GM19452 (cell line): ENCODE measurements around the gene SCO1.

ENCODE experiments used
- ATAC-seq: cut with Tn5 transposase; IDR thresholded peaks from one replicate; pipeline ENCODE4 v1.9.1; 2021; ENCODE audit not compliant: unreplicated experiment

Gene SCO1

GRCh38 chr17:10657148-10657547 is 40.2 kb downstream of the SCO1 start, which contains the start of gene MYH3:
TSS of gene MYH3 (minus strand) at chr17:10657309. CDS start at chr17:10655064, 2,245 bp downstream.
- no peak for ATAC-seq

- ATAC-seq, result no peak
These were observed 43.3 kb downstream of the SCO1 start for GRCh38 chr17:10653987-10654386.

GRCh38 chr17:10652984-10653659 is 44.2 kb downstream of the SCO1 start:
- no peak for ATAC-seq

- no peak for ATAC-seq
These were observed 45.4 kb downstream of the SCO1 start for GRCh38 chr17:10651927-10652326.

- no peak for ATAC-seq
These were observed 47.7 kb downstream of the SCO1 start for GRCh38 chr17:10649602-10650001.

- ATAC-seq, result no peak
These were observed 48.4 kb downstream of the SCO1 start for GRCh38 chr17:10648956-10649355.

- no peak for ATAC-seq
These were observed 49.0 kb downstream of the SCO1 start for GRCh38 chr17:10648381-10648780.

- no peak for ATAC-seq
These were observed 50.8 kb downstream of the SCO1 start for GRCh38 chr17:10646392-10646990.

DNA sequence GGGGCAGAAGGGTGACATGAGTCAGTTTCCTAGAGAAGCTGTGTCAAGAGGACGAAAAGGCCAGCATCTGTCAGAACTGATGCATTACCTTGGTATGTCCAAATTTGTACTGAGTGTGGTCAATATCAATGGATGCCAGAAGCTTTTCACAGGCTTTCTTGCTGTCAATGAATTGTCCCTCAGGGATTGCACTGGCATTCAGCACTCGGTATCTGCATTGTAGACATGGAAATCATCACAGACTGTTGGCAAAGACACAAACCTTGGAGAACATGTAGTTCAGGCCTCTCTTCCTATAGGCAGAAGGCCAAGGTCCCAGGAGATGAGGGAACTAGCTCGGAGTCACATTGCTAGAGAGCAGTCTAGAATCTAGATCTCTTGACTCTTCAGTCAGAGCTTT is 56.9 kb downstream of the SCO1 start:
- no peak for ATAC-seq

DNA sequence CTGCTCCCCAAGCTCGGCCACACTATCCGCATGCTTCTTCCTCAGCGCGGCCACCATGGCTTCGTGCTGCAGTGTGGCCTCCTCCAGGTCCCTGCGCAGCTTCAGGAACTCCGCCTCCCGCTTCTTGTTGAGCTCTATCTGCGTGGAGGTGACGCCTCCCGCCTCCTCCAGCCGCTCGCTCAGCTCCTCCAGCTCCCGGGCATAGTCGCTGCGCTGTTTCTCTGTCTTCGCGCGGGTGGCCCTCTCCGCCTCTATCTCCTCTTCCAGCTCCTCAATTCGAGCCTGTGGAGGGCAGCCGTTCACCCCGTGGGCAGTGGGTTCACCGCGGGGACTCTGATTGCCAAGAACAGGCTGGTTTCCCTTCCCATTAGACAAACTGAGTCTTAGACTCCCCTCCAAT is 59.2 kb downstream of the SCO1 start:
- ATAC-seq, result no peak

DNA sequence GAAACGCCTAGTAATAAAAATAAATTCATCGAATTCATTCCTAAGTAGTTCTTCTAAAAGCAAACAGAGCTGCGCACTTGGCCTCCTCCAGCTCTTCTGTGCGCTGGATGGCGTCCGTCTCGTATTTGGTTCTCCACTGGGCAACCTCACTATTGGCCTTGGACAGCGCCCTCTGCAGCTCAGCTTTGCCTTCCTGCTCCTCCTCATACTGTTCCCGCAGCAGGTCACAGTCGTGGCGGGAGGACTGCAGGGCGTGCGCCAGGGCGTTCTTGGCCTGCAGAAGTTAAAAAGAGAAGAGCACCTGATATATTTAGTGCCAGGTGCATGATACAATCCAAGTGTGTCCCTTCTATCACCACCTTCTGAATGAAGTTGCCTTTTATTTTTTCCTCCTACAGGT is 62.0 kb downstream of the SCO1 start:
- ATAC-seq, result no peak

- peak; percentile 93 for ATAC-seq
These were observed 63.5 kb downstream of the SCO1 start for GRCh38 chr17:10633738-10634379.

DNA sequence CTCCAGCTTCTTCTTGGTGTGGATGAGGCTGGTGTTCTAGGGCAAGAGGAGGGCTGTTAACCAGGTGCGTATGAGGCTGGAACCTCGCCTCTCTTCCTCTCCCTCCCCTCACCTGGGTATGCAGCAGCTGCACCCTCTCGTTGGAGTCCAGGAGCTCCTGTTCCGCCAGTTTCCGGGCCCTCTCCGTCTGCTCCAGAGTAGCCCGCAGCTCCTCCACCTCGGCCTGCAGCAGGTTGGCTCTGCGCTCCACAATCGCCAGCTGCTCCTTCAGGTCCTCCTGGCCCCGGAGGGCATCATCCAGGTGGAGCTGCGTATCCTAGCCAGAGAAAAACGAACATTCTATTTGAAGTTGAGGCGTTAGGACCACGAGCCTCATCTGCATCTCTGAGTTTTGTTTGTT is 65.6 kb downstream of the SCO1 start:
- ATAC-seq, result no peak

- no peak for ATAC-seq
These were observed 66.2 kb downstream of the SCO1 start for GRCh38 chr17:10631048-10631700.

DNA sequence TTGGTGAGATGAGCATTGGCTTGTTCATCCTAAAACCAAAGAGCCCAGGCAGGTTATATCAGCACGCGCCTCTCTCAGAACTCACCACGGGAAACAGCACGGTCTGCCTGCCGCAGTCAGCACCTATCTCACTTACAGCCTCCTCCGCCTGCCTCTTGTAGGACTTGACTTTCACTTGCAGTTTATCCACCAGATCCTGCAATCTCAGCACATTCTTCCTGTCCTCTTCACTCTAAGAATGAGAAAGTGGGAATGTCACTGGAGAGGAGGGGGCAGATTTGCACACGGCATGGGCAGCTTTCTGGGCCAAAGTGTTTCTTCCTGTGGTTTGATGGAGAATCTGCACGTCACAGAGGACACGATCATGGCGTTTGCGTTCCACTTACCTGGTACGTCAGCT is 67.6 kb downstream of the SCO1 start:
- no peak for ATAC-seq

DNA sequence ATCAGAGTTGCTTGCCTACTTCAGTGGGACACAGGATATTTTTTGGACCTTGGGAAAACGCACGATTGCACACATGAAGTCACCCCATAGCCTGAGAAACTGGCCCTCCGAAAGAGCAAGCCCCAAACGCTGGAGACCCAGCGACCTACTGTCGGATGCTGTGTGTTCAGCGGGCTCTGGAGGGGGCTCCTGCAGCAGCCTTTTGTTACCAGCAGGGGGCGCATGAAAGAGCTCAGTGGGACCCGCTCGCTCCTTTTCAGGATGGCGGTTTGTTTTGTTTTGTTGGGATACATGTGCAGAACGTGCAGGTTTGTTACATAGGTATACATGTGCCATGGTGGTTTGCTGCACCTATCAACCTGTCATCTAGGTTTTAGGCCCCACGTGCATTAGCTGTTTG is 68.6 kb downstream of the SCO1 start:
- no peak for ATAC-seq

DNA sequence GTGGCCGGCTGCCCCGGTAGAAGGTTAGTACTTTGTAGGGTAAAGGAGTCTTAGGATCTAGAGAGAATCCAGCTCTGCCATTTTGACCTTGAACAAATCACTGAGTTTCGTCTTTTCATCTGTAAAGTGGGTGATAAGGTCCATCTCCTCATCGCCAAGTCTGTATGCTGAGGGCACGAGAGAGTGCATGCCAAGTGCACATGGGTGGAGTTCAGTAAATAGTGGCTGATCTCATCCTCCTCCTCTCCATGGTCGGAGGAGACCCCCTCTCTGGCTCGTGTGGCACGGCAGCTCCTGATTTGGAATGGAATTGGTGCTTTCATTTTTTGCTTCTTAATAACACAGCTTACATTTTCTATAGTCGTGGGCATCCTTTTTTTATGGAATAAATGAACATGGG is 70.9 kb downstream of the SCO1 start:
- no peak for ATAC-seq

DNA sequence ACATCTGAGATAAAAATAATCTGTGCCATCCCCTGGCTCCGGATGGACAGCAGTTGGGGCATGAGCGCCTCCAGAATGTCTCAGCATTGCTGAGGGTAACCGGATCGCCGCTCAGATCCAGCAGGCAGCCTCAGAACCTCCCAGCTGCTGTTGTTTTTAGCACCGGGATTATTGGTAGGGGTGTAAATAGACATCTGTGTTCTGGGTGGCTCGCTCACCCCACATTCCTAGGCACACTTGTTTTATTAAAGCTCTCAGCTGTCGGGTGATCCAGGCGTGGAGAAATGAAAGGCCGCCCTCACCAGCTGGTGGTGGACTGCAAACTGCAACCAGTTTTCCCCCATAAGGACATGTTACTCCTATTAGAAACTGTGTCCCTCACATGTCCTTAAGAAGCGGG is 72.4 kb downstream of the SCO1 start:
- no peak for ATAC-seq

DNA sequence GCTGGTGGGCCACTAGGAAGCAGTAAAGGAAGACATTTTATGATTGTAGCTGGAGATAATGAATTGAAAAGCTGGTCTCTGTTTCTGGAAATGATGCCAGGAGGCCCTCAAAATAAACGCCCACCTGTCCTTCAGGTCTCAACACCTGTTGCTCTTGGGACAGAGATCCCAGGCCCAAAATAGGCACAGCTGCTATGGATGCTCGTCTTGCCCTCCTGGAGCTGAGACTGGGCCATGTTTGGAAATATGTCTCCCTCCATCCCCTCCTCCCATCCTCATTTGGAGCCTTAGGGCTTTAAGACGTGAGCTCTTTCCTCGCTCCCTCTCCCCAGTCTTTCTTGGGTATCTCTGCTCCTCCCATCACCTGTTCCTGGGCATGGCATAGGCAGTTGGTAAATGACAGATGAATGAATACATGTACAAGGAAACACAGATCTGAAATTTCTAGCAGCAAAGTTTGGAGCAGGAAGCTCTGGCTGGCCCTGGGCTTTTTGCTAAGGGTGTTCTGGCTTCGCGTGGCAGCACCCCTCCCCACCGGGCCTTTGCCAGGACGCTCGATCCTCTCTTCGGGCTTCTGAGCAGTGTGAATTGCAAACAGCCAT is 73.5 kb downstream of the SCO1 start:
- no peak for ATAC-seq

DNA sequence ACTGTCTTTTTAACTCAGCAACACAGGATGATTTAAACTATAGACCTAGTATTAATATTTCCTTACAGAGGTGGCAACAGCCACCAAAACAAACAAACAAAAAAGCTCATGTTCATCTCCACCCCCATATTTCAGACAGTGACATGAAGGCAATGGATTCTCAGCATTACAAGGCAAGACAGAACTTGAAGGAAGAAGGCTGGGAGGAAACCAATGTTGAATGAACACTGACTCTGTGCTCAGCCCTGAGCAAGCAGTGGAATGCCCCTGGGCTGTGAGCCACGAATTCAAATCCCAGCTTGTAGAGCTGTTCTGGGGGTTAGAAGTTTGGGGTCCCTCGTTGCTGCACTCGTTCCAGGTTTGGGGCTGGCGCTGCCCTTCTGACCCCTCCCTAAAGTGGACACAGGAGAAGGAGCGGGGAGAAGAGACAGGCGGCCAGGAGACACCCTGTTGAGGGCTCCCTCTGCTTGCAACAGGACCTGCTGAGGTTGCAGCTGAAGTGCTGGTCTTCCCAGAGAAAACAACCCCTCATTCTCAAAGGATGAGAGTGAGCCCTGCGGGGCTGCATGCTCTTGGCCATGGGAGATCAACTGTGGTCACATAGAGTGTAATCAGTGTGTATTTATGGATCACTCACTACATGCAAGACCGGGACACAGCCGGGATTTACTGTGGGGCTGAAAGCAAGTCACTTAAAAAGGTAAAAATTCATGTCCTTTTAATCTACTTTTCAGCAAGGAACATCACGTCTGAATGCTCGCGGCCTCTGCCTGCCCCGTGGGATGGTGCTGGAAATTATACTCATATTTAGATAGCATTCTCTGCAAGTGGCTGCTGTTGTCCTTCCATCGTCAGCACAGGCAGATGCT is 74.5 kb downstream of the SCO1 start:
- no peak for ATAC-seq
